T-cell (primary cell): ENCODE measurements around the gene POGZ. TPM values are rescaled to one million over a fixed set of nuclear protein-coding genes. Genes with fewer than 3 reads are reported as not detected.

Experiments used
- total RNA-seq, 35 experiments: library from RNA in 6 of 35; stranded (reverse) in 6 of 35; fragments of 120-200 nt in 1 of 35; gene quantifications; one replicate each; pipeline versions ENCODE4 v1.2.1 to v1.2.4 and lab custom pipeline; 2013 to 2026

POGZ gene
- total RNA-seq, 5 donors from 2014 or later (not counting 1 experiment from before 2014, with no cell fraction given), result 93.8 to 133 (median 96.7) TPM

Other genes with a start within 250 kb of the POGZ start
- 100 to 1,000 TPM in 3 of 5 donors, 10 to 100 TPM in 2; 68.1 to 150 (median 133) TPM for gene PSMD4, start 204.8 kb downstream of the POGZ start, total RNA-seq
- 10 to 100 TPM; 27.7 to 44.2 (median 40.5) TPM for gene ZNF687, start 177.2 kb downstream of the POGZ start, total RNA-seq
- 10 to 100 TPM; 64.9 to 96.9 (median 75.4) TPM for gene PI4KB, start 132.1 kb downstream of the POGZ start, total RNA-seq
- gene RFX5, start 112.2 kb downstream of the POGZ start, total RNA-seq, result 10 to 100 TPM; 50.3 to 79.8 (median 70.2) TPM
- gene SELENBP1, start 86.8 kb downstream of the POGZ start, total RNA-seq, result 1 to 10 TPM in 1 of 5 donors, under 1 TPM in 2, not detected in 2; 0.72 to 1.2 (median 0.93) TPM
- 100 to 1,000 TPM; 221 to 283 (median 232) TPM for gene PSMB4, start 59.9 kb downstream of the POGZ start, total RNA-seq
- gene CGN, start 51.9 kb upstream of the POGZ start, total RNA-seq, result 1 to 10 TPM in 1 of 5 donors, under 1 TPM in 4; 0.37 to 1.3 (median 0.59) TPM
- gene TUFT1, start 80.8 kb upstream of the POGZ start, total RNA-seq, result 1 to 10 TPM; 2.8 to 5.5 (median 4.3) TPM
- gene SNX27, start 152.6 kb upstream of the POGZ start, total RNA-seq, result 10 to 100 TPM; 24.2 to 33.6 (median 31.6) TPM